NOMO-1 treated with DMSO at 0.1 percent for 48 hours (cell line): ENCODE results near the gene SLC7A11.
A peak's percentile ranks its signal among the peaks of the same experiment; 100 is the strongest.

Source experiments
- DNase-seq: peaks from one replicate; lab custom pipeline; 2025; ENCODE audit not compliant: unreplicated experiment; lab: John Stamatoyannopoulos, UW

The SLC7A11 gene

DNA sequence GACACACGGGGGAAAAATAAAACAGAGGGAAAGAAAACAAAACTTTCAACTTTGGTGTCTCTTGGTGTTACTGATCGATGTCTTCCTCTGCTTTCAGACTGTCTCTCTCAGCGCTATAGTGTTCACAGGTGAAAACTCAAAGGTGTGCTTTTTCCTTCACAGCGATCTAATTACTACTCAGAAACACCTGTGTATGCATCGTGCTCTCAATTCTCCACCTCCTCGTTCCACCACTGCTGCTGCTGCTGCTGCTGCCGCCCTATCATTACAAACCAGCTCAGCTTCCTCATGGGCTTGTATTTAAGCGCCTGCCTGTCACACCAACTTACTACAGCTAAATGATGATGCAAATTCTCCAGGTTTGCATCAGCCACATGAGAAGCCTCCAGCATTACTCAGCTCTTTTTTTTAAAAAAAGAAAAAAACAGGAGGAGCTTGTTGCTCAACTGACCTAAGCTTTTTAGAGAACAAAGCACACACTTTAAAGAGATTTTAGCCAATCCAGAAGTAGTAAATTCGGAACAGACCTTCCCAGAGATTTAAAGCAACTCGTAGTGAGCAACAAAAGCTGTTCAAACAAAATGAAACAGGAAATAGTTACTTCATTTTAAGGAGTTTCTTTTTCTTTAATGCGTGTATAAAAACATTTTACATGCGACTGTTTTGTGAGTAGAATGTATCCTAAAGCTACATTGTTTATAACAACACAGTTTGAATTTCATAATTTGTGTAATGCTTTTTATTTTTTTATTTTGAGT, at the start of gene SLC7A11:
TSS of gene SLC7A11 (minus strand) at position 274 of the 758 bp plus-strand sequence. CDS start 280 bp downstream, outside the sequence.
- peak; percentile 99 for DNase-seq

DNA sequence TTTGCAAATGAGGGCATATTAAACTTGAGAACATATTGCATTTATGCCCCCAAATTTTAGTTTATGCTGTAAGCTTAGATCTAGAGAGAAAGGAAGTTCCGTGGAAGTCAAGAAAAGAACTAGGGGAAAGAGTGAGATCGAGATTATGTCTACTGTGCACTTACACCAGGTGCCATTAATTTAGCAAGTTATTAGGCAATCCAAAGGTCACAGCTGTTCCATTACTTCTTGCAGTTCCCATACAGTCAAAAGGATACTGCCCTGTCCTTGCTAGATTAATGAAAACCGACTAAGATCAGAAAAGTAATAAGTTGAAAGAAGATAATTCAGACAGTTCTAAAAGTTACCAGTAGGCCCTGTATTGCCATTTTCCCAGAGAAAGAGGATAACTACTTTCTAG, 49.3 kb upstream of the SLC7A11 start:
- no peak for DNase-seq

DNA sequence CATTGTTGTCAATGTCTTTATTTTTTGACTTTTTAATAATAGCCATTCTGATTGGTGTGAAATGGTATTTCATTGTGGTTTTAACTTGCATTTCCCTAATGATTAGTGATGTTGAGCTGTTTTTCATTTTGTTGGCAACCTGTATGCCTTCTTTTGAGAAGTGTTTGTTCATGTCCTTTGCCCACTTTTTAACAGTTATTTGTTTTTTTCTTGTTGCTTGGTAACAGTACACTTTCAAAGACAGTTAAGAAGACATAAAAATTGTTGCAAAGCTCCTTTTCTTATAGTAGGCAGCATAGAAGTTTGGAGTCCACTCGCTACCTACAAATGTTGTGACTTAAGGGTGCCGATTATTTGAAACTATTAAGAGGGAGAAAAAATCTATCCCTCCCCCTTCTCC, 48.7 kb upstream of the SLC7A11 start:
- no peak for DNase-seq

DNA sequence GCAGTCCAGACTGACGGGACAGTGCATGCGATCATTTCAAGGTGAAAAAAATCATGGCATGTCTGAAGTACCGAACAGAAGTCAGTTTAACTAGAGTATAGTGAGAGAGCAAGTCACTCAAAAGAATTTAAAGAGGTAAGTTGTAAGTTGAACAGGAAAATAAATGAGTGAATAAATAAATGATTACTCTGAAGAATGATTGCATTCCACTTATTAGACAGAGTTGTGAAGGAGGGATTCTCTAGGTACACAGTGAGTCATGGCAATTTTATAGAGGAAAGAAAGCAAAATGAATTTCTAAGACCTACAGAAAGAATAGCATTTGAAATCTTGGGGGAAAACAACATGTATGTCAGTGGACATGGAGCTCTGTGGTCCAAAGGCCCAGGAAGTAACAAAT, 37.1 kb upstream of the SLC7A11 start:
- no peak for DNase-seq

DNA sequence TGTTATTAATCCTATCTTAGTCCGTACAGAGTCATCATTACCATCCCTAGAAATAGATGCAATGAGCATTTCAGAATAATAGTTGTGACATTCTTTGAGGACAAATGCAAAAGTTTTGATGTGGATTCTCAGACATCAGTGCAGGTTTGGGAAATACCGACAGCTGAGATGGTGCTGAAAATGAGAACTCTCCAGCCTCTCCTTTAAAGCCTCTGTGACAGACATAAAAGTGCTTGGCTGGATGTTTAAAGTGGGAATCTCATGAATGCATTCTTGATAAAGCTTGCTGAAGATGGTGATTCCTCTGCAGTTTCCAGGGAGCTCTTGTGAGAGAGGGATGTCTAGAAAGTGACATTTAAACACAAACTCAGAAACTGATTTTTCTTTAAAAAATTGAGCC, 35.0 kb upstream of the SLC7A11 start:
- DNase-seq, result no peak

DNA sequence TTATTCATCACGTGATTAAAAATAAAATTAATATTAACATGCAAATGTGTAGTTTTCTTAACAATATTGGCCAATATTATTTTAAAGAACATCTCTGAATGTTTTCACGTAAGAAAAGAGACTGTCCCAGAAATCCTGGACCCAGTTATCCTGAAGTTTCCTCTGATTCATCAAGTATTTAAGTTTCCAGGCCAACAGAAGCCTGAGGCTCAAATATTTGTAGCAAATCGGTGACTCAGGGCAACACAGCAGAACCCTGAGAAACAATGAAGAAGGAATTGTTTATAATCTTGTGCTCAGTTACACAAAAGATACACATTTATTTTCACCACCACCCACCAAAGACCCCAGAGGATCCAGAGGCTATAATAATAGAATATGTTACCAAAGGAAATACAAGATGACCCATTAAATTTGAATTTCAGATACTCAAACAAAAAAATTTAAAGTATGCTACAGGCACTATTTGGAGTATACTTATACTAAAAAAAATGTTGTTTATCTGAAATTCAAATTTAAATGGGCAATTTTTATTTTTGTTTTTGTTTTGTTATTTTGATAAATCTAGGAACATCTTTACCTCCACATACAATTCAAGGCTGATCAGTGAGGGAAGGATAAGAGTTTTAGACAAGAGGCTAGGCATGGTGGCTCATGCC, 33.9 kb upstream of the SLC7A11 start:
- DNase-seq, result no peak

DNA sequence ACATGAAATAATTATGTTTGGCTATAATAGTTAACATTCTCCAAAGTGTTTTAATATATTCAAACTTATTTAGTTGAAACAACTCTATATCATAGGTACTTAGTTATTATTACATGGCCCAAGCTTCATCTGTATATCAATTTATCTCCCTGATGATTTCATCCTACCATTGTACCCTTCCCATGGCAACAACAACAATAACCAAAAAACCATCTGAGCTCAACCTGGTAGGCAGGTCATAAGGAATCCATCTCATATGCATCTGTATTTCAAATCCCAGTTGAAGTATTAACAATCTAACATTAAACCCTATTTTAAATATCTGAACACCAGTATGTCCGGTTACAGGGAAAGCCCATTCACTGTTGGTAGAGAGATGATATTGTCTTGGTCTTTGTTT, 33.1 kb upstream of the SLC7A11 start:
- no peak for DNase-seq

DNA sequence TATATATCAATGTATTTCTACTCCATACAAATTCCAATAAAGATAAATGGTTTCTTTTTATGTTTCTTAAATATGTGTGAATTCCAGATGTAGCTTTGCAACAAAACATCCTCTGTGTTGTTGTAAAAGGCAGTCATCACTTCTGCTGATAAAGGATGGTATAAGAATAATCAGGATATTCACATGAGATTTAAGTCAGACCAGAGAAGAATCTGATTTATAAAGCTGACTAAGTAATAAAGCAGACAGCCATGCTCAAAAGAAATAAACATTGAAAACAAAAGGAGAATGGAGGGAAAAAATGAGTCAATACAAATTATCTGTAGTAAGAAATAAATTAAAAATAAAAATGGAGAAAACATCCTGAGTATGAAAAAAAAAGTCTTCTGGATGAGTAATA, 27.0 kb upstream of the SLC7A11 start:
- no peak for DNase-seq

DNA sequence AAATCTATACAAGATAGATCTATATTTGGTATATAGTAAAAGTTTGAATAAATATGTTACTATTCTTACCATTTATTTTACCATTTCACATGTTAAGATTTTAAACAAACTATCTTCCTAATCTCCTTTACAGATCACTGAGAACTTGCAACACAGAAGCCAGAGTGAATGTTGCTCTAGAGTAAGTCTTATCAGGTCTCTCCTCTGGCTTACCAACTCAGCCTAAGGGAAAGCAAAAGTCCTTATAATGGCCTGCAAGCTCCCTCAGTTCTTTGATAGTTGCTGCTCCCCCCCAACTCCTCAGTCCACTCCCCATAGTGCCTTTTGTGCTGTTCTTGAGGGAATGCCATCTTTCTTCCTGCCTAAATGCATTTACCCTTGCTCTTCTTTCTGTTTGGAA, 25.7 kb upstream of the SLC7A11 start:
- DNase-seq, result no peak

DNA sequence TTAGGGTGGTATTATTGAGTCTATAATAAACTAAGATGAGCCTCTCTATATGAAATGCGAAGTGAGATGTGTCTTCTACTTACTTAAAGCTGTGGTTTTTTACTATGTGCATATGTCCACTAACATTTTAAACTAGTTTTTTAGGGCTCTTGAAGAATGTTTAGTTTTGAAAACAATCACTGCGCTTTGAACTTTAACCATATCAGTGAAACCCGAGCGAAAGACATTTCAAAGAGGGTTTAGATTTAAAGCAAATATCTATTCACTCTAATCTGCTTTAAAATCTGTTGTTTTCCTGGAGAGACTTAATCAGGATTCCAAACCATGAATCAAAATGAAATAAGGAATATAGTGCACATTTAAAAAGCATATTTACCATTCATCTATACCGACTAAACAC, 24.8 kb upstream of the SLC7A11 start:
- DNase-seq, result no peak

DNA sequence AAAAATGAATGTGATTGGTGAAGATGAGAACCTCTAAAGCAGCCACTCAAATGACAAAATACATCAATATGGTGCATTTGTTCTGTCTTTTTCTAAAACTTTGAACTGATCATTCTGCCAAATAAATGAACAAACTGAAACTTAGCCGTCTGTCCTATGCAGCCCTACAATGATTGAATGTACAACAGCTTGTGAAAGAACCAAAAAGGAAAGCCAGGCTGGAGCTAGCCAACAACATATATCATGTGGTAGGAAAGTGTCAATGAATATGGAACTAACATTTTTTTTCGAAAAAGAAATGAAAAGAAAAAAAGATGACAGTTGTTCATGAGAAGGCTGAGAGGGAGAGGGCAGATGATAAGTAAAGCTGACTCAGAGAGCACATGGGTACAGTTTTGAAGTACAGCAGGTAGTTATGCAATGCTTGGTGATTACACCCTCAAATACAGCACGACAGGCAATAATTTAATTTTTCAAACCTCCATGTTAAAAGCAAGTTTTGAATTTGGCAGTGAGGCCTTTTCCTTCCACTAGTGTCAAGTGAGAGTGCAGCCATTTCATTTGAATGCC, 21.2 kb upstream of the SLC7A11 start:
- DNase-seq, result peak; percentile 79

DNA sequence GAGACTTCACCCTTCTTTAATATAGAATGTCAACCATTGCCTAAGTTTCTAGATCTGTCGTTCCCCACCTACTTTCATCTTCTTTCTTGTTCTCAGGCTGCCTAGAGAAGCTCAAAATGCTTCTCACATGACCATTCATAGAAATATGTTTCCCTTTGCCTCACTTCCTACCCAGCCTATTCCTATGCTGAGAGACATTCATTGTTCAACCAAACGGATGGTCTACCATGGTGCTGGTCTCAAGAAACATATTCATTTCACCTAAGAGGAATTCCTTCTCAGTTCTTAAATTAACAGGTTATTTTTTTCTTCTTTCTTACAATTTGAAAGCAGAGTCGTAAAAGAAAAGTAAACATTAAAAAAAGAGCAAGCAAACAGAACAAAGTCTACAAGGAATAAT, 20.3 kb upstream of the SLC7A11 start:
- no peak for DNase-seq

DNA sequence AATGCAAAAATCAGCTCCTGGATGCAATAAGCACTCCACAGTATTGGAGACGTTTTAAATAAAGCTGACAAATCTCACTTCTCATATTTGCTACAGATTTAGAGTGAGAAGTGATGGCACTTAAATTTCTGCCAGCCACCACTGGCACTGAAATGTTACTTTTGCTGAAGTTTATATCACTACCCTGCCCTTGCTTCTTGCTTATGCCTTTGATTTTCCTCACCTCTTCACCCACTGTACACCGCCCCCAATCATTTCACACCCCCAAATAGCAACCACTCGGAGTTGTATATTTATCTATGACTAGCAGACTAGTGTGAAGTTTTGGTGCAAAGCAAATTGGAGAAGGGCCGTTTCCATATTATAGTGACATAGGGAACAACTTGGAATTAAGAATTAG, 19.9 kb upstream of the SLC7A11 start:
- DNase-seq, result no peak

DNA sequence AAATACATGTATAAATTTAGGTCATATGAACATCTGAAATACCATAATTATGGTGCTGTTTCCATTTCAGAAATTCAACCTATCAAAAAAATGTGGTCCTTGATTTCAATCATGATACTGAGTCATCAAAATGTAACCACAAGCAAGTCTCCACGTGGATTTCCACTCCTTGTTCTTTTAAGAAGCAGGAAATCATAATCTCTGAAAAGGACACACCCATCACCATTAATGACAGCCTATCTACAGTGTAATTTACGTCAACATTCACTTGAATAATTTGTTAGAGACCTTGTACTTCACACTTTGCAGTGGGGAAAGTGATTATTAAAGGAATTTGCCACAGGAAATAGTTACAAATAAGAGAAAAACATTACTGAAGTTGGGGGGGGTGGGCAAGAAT, 17.7 kb upstream of the SLC7A11 start:
- DNase-seq, result no peak

DNA sequence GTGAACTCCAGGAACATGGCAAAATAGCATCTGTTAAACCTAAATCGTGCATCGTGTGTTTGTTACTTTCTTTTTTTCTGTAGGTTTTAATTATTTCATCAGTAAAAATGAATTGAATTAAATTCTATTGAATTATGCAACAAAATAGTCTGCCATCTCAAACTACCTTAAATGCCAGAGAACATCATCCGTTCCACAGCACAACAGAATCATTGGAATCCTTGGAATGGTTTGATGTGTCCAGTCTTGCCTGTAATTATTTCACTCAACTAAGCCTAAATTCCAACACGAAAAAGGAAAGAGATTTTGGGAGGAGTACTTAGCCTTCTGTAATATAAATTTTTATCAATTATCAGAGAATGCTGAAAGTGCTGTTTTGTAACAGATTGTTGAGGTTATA, 17.1 kb upstream of the SLC7A11 start:
- DNase-seq, result no peak

DNA sequence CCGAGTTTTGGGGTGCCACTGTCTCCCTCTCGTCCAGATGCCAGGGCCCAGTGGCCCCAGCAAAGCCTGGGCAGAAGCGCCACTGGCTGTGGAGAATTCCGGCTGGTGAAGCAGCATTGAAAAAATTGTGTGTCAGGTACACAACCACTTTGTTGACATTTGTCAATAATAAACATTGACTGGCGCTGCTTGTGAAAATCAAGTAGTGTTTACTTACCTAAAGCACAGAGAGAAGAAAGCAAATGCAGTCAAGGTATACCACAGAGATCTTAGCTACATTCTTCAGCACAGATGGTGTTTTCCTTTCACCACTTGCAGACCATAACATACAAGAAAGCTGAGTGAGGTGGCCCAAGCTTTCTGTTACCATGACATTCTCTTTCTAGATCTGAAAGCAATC, 14.5 kb upstream of the SLC7A11 start:
- DNase-seq, result no peak

DNA sequence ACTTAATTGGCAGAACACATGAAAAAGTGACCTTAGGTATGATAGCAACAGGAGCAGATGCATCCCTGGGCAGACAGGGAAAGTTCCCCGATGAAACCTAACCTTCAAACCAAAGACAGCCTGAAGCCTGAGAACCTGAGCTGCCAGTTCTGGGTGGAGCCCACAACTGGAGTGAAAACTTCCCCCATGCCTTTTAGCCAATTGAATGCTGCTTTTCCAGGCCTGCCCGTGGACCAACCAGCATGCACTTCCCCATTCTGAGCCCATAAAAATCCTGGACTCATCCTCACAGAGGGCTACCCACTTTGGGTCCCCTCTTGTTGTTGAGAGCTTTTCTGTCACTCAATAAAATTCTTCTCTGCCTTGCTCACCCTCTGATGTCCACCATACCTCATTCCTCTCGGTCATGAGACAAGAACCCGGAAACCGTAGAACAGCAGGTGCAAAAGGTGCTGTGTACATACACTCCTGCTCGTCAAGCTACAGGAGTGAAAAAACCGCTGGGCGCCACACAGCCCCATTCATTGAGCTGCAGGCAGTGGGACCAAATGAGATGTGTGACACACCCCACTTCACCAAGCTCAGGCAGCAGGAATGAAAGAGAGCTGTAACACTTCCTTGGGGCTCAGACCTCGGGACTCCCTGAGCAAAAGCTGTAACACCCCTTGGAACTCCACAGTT, 13.9 kb upstream of the SLC7A11 start:
- DNase-seq, result no peak

DNA sequence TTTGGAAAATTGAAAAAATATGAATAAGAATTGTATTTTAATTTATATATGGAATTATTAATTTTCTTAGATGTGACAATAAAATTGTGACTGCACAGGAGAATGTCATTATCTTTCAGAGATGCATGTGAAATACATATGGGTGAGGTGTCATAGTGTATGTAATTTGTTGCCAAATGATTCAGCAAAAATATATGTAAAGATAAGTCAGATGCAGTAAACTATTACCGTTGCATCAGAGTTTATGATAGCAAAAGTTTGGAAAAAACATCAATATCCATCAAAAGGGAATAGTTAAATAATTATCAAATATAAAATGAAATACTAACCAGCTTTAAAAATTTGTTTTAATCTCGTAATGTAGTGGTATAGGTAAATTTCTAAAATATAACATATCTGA, 10.4 kb upstream of the SLC7A11 start:
- no peak for DNase-seq

DNA sequence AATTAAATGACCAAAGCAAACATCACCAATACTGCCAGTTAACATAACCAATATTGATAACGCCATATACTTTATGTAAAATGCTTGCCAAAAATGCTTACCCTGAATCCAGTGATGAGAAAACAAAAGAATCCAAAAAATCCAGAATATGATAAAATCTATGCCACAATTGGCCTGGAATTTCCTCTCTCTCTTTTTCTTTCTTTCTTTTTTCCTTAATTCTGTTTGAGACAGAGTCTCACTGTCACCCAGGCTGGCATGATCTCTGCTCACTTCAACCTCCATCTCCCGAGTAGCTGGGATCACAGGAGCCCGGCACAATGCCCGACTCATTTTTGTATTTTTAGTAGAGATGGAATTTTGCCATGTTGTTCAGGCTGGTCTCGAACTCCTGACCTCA, 9.8 kb upstream of the SLC7A11 start:
- no peak for DNase-seq

DNA sequence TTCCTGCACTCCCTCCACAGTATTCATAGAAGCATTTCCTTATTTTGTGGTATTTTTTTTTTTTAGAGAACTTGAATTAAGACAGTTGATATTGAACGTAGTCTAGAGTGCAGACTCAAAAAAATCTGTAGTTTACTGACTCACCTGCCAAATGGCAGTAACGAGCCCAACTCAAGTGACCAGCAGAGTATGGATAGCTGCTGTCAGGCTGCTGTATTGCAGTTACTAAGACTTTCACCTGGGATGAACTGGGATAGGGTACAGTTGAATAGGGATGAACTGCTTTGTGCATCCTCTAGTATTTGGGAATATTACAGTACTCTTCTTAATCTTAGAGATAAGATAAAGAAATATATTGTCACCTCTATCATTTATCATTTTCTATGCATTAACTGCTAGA, 7.0 kb upstream of the SLC7A11 start:
- DNase-seq, result no peak

DNA sequence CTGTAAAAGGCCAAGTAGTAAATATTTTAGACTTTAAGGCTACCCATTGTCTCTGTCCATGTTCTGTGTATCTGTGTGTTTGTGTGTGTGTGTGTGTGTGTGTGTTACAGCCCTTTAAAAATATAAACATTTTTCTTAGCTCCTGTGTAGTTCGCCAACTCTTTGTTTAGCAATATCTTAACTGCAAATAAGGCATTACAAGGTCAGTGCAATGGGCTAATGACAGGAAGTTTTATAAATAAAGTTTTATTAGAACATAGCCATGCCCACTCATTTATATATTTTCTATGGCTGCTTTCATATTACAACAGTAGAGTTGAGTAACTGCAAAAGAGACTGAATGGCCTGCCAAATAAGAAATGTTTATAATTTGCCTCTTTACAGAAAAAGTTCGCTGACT, 5.9 kb upstream of the SLC7A11 start:
- DNase-seq, result no peak

DNA sequence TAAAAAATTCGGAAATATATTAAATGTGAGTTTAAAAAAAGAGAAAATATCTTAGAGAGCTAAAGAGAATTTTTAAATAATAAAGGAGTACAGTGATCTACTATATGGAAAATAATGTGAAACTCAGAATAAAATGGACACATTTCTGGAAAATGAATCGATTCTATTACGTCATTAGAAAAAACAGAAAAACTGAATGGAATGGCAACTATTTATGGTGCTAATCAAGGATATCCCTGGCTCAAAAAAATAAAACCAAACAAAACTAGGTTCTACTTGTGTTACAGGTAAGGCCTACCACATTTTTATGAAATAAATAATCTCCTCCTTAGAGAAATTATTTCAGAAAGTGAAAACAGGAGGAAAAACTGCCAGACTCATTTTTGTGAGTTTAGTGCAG, 5.5 kb upstream of the SLC7A11 start:
- DNase-seq, result no peak
